Epithelial cell of proximal tubule (primary cell): ENCODE results near the gene MRFAP1. TPM values are rescaled to one million over a fixed set of nuclear protein-coding genes. Genes with fewer than 3 reads are reported as not detected.

ENCODE experiments used
- DNase-seq: peaks from one replicate; pipeline ENCODE4 v3.0.0-alpha.2; 2011; ENCODE audit warnings: low read depth
- H3K4me3 ChIP-seq: 2 replicates; pipeline ENCODE4 v1.5.1; 2011; ENCODE audit warnings: low read depth, mild to moderate bottlenecking, low read length
- total RNA-seq: library from RNA; depleted of rRNA; stranded (reverse); fragments of >200 nt; gene quantifications from 2 replicates; pipeline ENCODE4 v1.2.3, GENCODE V29; 2015
- TF ChIP-seq, protein P1 (sequence below): conservative IDR thresholded peaks from 2 replicates; pipeline ENCODE4 v1.5.1; 2012; ENCODE audit warnings: low read depth, mild to moderate bottlenecking, low read length

Gene MRFAP1
- total RNA-seq, 1 donor from 2014 or later: 330 TPM

DNA sequence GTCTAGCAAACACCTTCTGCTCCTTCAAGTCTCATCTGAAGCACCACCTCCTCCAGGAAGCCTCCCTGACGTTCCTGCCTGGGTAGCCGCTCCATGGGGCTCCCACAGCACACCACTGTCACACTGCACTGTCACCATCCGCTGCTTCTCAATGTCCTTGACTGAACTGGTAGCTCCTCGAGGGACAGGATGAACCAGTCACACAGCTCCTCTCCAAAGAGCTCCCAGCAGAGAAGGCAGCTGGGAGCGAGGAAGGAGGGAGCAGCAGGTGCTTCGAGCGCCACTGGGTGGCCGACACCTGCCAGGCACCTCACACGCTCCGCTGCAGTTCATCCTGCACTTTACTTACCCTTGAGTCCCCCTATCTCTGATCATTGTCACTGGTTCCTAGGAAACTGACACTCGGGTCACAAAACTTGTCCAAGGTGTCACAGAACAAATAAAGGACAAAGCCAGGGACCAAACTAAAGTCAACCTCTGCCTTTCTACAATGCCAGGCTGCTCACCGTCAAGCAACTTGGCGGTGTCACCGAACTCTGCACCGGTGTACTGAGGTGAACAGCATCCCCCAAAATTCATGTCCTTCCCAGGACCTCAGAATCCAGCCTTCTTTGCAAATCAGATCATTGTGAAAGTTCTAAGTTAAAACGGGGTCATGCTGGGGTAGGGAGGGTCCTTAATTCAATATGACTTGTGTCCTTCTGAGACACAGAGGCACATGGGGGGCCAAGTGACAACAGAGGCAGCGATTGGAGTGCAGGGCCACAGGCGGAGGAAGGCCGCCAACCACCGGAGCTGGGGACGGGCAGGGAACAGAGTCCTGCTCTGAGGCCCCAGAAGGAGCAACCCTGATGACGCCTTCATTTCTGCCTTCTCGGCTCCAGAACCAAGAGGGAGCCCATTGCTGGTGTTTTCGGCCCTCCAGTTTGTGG lies 47.7 kb downstream of the MRFAP1 start:
- TF ChIP-seq, protein P1, sequence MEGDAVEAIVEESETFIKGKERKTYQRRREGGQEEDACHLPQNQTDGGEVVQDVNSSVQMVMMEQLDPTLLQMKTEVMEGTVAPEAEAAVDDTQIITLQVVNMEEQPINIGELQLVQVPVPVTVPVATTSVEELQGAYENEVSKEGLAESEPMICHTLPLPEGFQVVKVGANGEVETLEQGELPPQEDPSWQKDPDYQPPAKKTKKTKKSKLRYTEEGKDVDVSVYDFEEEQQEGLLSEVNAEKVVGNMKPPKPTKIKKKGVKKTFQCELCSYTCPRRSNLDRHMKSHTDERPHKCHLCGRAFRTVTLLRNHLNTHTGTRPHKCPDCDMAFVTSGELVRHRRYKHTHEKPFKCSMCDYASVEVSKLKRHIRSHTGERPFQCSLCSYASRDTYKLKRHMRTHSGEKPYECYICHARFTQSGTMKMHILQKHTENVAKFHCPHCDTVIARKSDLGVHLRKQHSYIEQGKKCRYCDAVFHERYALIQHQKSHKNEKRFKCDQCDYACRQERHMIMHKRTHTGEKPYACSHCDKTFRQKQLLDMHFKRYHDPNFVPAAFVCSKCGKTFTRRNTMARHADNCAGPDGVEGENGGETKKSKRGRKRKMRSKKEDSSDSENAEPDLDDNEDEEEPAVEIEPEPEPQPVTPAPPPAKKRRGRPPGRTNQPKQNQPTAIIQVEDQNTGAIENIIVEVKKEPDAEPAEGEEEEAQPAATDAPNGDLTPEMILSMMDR: no peak
- no peak for DNase-seq
- H3K4me3 ChIP-seq: no peak overlapping the region

DNA sequence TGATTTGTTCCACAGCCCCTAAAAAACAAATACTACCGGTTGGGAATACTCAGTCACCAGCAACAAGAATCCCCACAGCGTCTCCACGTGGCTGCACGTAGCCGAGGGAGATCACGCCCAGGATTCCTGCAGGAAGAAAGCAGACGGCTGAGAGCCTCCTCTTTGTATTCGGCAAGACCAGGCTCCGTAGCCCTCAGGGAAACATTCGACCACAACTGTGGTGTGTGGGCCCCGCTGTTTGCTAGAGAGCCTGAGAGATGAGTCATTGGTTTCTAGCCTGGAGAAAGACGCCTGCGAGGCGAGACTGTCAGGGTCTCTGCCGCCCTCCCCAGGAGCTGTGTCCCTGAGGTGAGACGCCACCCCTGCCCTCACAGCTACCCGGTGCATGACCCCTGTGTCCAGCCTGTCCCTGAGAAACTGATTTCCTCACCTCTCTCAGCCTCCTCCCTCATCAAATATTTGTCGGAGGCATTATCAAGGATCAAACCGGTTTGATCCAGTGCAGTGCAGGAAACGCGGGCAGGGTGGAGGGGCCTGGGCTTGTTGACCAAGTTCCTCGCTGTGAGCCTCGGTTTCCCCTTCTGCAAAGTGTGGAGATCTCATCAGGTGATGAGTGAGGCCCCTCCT lies 48.5 kb downstream of the MRFAP1 start:
- H3K4me3 ChIP-seq: no peak overlapping the region
- no peak for DNase-seq
- TF ChIP-seq, protein P1: no peak

DNA sequence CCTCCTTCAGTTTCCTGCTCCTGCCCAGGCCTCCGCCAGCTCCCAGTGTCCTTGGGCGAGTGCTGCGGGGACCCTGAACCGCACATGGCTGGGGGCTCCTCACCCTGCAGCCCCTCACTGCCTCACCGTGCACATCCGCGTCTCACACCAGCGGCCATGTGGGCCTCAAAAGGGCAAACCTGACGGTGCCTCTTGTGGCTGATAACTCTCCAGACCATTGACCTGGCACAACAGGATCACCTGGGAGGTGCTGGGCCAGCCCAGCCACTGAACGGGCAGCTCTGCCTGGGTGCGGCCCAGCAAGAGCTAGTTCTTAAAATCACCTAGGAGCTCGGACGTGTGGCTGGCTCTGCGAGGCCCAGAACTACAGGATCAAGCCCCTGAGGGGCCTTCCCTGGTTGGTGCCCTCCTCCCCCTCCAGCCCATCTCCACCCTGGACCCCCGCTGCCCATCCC lies 49.0 kb downstream of the MRFAP1 start:
- no peak for DNase-seq
- TF ChIP-seq, protein P1: no peak
- no peak overlapping the region for H3K4me3 ChIP-seq

Other genes starting within 250 kb of the MRFAP1 start
- gene PPP2R2C, start 168.1 kb upstream of the MRFAP1 start, total RNA-seq: not detected in 2 replicates
- gene MAN2B2, start 65.5 kb upstream of the MRFAP1 start, total RNA-seq: 13.0 and 20.6 TPM in 2 replicates
- 0.14 and 92.5 TPM in 2 replicates for gene S100P, start 53.2 kb downstream of the MRFAP1 start, total RNA-seq
- 30.9 and 49.1 TPM in 2 replicates for gene MRFAP1L1, start 69.2 kb downstream of the MRFAP1 start, total RNA-seq
- 22.0 and 26.6 TPM in 2 replicates for gene BLOC1S4, start 75.5 kb downstream of the MRFAP1 start, total RNA-seq
- 15.0 and 20.9 TPM in 2 replicates for gene KIAA0232, start 142.0 kb downstream of the MRFAP1 start, total RNA-seq